ENCODE measurements around the gene ACOX3. TPM values are rescaled to one million over a fixed set of nuclear protein-coding genes. Genes with fewer than 3 reads are reported as not detected.

The ACOX3 gene
- total and polyA plus RNA-seq, 10 of the 15 experiments (the other 5 are each of a cell fraction or from before 2014, with no cell fraction given): 2.0 to 24.5 (median 14.0) TPM

- Histone ChIP-seq H4K20me1 (ENCODE audit: control insufficient read depth, insufficient read depth) (no peaks in the 10 kb centered on the region), H3K27ac (ENCODE audit: control insufficient read depth, insufficient read depth) (no peak overlapping the region), H3K4me2 (ENCODE audit: control insufficient read depth, insufficient read depth) (no peak overlapping the region), H3K9ac (ENCODE audit: control insufficient read depth, insufficient read depth, low read length) (no peak overlapping the region), H3K79me2 (ENCODE audit: control insufficient read depth, insufficient read depth, low read length) (no peaks in the 10 kb centered on the region), H2AFZ (ENCODE audit: control insufficient read depth, low read depth, low read length) (no peak overlapping the region), H3K4me3 (no peak overlapping the region), H3K9me3 (replicated peaks; ENCODE audit: control insufficient read depth, insufficient read depth, low read length) (no peaks in the 10 kb centered on the region), H3K36me3 (ENCODE audit: control insufficient read depth in 2 of 2, insufficient read depth in 2 of 2, low read length in 1 of 2) (peaks cover 6 to 16% of the 10 kb centered on the region in 2 experiments), H3K4me1 (ENCODE audit: control insufficient read depth, insufficient read depth, low read length) (no peaks in the 10 kb centered on the region), H3K27me3 (replicated peaks in 1 of 2; ENCODE audit: control insufficient read depth in 2 of 2, insufficient read depth in 2 of 2, low read length in 1 of 2) (no peaks in the 10 kb centered on the region)
- intact Hi-C loops (cut with micrococcal nuclease; ENCODE audit: unreplicated experiment) (loop anchor here (10.0 kb wide), 1 partner anchor 85 kb away; no protein-coding TSS in a partner anchor), in situ Hi-C loops (cut with MboI) (no loop called here)
- ChIA-PET CTCF (interaction anchor here (1.3 to 2.5 kb wide), 3 partner anchors 8 to 233 kb away, joined by 5 to 15 read pairs (median 5); no protein-coding TSS in a partner anchor), RAD21 (ENCODE audit: unreplicated experiment) (interaction anchor here (1.5 to 3.4 kb wide), 2 partner anchors 10 to 233 kb away, joined by 3 to 11 read pairs; no protein-coding TSS in a partner anchor), SMC1A (ENCODE audit: uncharacterized antibody, unreplicated experiment) (interaction anchor here (2.3 kb wide), 1 partner anchor 10 kb away, joined by 7 read pairs; no protein-coding TSS in a partner anchor), POLR2A (interaction anchor here (1.2 kb wide), 1 partner anchor 26 kb away, joined by 4 read pairs; no protein-coding TSS in a partner anchor)
- FAIRE-seq (no peak), ATAC-seq (peak; percentile 80), DNase-seq (ENCODE audit: low read depth, low spot score) (no peak)
- BruUV-seq (replicated peaks): no TSS peak
- whole genome bisulfite sequencing (ENCODE audit: insufficient coverage, insufficient replicate concordance, low lambda C conversion rate, missing lambda C conversion rate): 82% methylated on average over 17 of the region's 17 CpGs
- no peak for TF ChIP-seq ZBED1 (IDR thresholded peaks at IDR 0.05; ENCODE audit: borderline replicate concordance)
- TF ChIP-seq CBX3 (IDR thresholded peaks at IDR 0.05; ENCODE audit: borderline replicate concordance, low read depth): no peak
- TF ChIP-seq MTA3 (IDR thresholded peaks at IDR 0.05; ENCODE audit: borderline replicate concordance, low read length): no peak
- TF ChIP-seq LARP7 (IDR thresholded peaks at IDR 0.05): no peak
- TF ChIP-seq CBX5 (IDR thresholded peaks at IDR 0.05; ENCODE audit: low read depth): no peak
- no peak for TF ChIP-seq ZNF384 (IDR thresholded peaks at IDR 0.05; ENCODE audit: borderline replicate concordance, low read depth, low read length)
- no peak for TF ChIP-seq RAD21 (IDR thresholded peaks at IDR 0.05; ENCODE audit: insufficient read depth, low read depth, low read length)
Measured at GRCh38 chr4:8409264-8410065, 31.1 kb downstream of the ACOX3 start.
